Ovary (tissue), 9 donors: Measurements from ENCODE around the gene ITPR1. TPM values are rescaled to one million over a fixed set of nuclear protein-coding genes. Genes with fewer than 3 reads are reported as not detected.

ENCODE experiments used
- DNase-seq, 5 donors: peaks; one replicate each; pipeline ENCODE4 v3.0.0-alpha.2; 2019 to 2020
- H3K27ac ChIP-seq, 2 donors: fragments of 200-600 bp; one replicate each; pipeline versions ENCODE4 v1.5.1 to v1.8.0; 2019 to 2022
- H3K27me3 ChIP-seq: fragments of 200-600 bp; one replicate; pipeline ENCODE4 v1.8.0; 2022
- H3K36me3 ChIP-seq: fragments of 200-600 bp; sonication (generic); one replicate; pipeline ENCODE4 v1.5.1; 2019
- H3K4me1 ChIP-seq: one replicate; pipeline ENCODE4 v1.8.1; 2013; ENCODE audit warnings: mild to moderate bottlenecking, moderate library complexity; ENCODE audit not compliant: insufficient read depth
- H3K4me3 ChIP-seq: fragments of 200-600 bp; sonication (generic); one replicate; pipeline ENCODE4 v1.5.1; 2017
- H3K9me3 ChIP-seq, 2 donors: fragments of 200-600 bp in 1 of 2; sonication (generic) in 1 of 2; one replicate each; pipeline versions ENCODE4 v1.5.1 to v1.8.1; 2013 to 2019; ENCODE audit warnings: mild to moderate bottlenecking in 1 of 2, moderate library complexity in 1 of 2
- CTCF ChIP-seq, 3 donors: fragments of 450-650 bp in 2 of 3; fragments of 200-600 bp in 1 of 3; IDR thresholded peaks; one replicate each; pipeline versions ENCODE4 v1.5.1 to v1.8.0; 2016 to 2022; ENCODE audit warnings: antibody characterized with exemption in 3 of 3, mild to moderate bottlenecking in 1 of 3
- EP300 ChIP-seq: sonication (generic); formaldehyde crosslinking; IDR thresholded peaks from one replicate; pipeline ENCODE4 v1.6.1; 2017; ENCODE audit warnings: antibody characterized with exemption
- POLR2A ChIP-seq: fragments of 450-650 bp; IDR thresholded peaks from one replicate; pipeline ENCODE4 v1.6.1; 2017; ENCODE audit warnings: antibody characterized with exemption, mild to moderate bottlenecking, moderate library complexity
- WGBS, 3 donors: extraction: QIAGEN DNeasy Blood & Tissue Kit in 1 of 3; methylation state at CpG; one replicate each; pipeline versions ENCODE4 v1.1.5 to v1.1.7; 2013 to 2017; 5-methylcytosine and 5-hydroxymethylcytosine counted together
- intact Hi-C, 4 donors: fragments of 100-400 bp; cut with DNase I; formaldehyde crosslinking; loops; one replicate each; pipeline versions ENCODE4 v1.11.0 to v1.15.1; 2022 to 2023
- polyA plus RNA-seq, 2 donors: library from polyadenylated mRNA; stranded (reverse); fragments of 200-250 nt in 1 of 2; fragments of 350-450 nt in 1 of 2; fragmentation: Illumina TruSeq in 1 of 2; extraction: RNeasy Lipid Tissue Mini Kit (QIAGEN cat#74804) in 1 of 2; gene quantifications; one replicate each; pipeline ENCODE4 v1.2.3, GENCODE V29; 2013 to 2014
- total RNA-seq, 7 donors: library from RNA; depleted of rRNA in 2 of 7; stranded (reverse); fragments of >200 nt in 2 of 7; fragmentation: NEBNext Ultra II Directional in 3 of 7; extraction: Animal tissue kit (Norgen Biotek cat#: 25700) in 3 of 7; gene quantifications; one replicate each; pipeline versions ENCODE4 v1.1.0 to v1.2.4, GENCODE V29; 2016 to 2023
- donor health status: DM: no; HTN: no; CAD: no; lungs with moderate emphysema.
- donor health status: DM: no; HTN: no; CAD: no.
- donor health status: Bipolar disorder and iron deficiency.
- donor health status: DM: yes; HTN: yes; CAD: no.
- donor health status: DM: no; HTN: no; CAD: no.
- donor health status: DM: yes; HTN: yes; CAD: no.

ITPR1 gene
- total and polyA plus RNA-seq, 9 donors = 59.5 to 313 (median 144) TPM

DNA sequence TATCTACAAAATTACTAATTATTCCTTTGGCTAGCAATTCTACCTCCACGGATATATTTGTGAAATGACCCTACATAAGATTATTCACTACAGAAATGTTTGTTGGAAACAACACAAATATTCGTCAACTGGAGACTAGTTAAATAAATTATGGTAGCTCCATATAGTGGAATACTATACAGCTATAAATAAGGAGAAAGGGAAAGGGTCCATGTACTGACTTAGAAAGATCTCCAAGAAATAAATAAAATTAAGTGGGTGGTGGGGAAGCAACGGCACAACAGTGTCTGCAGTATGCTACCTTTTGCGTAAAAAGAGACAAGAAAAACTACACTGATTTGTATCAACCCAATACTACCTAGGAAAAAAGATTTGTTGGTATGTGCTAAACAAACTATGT, 389.4 kb downstream of the ITPR1 start:
- TF ChIP-seq POLR2A (no peak), EP300 (no peak), CTCF (IDR thresholded peaks at IDR 0.05) (no peak)
- H3K9me3 ChIP-seq = no peaks in the 10 kb centered on the region
- WGBS, 3 donors = 94 to 96% (median 95%) methylated on average over 4 of the region's 4 CpGs
- no peak overlapping the region for H3K4me3 ChIP-seq
- H3K36me3 ChIP-seq = no peaks in the 10 kb centered on the region
- no peak for DNase-seq
- H3K27ac ChIP-seq = no peak overlapping the region
- no peaks in the 10 kb centered on the region for H3K4me1 ChIP-seq
- intact Hi-C loops = no loop called here
- no peaks in the 10 kb centered on the region for H3K27me3 ChIP-seq

GRCh38 chr3:4883011-4883410, 389.9 kb downstream of the ITPR1 start:
- no peaks in the 10 kb centered on the region for H3K36me3 ChIP-seq
- intact Hi-C loops = no loop called here
- no peak overlapping the region for H3K27ac ChIP-seq

GRCh38 chr3:4884888-4885287, 391.7 kb downstream of the ITPR1 start:
- H3K9me3 ChIP-seq = no peaks in the 10 kb centered on the region
- no peaks in the 10 kb centered on the region for H3K36me3 ChIP-seq
- intact Hi-C loops = no loop called here
- H3K27ac ChIP-seq = no peak overlapping the region
- TF ChIP-seq POLR2A = no peak
- no peak overlapping the region for H3K4me3 ChIP-seq
- no peaks in the 10 kb centered on the region for H3K27me3 ChIP-seq
- H3K4me1 ChIP-seq = no peaks in the 10 kb centered on the region
- no peak for DNase-seq
- WGBS, 3 donors = 49 to 59% (median 54%) methylated on average over 3 of the region's 3 CpGs

More at GRCh38 chr3:4883011-4883410, 389.9 kb downstream of the ITPR1 start:
- no peak for TF ChIP-seq POLR2A
- no peak for TF ChIP-seq CTCF (IDR thresholded peaks at IDR 0.05)
- no peak for TF ChIP-seq EP300
- Histone ChIP-seq H3K4me1 (no peaks in the 10 kb centered on the region), H3K4me3 (no peak overlapping the region), H3K27me3 (no peaks in the 10 kb centered on the region), H3K9me3 (no peaks in the 10 kb centered on the region)
- 88 to 91% (median 90%) methylated on average over 3 of the region's 3 CpGs for WGBS, 3 donors
- no peak for DNase-seq

- Histone ChIP-seq H3K27ac (no peak overlapping the region), H3K36me3 (no peaks in the 10 kb centered on the region), H3K4me1 (no peaks in the 10 kb centered on the region), H3K9me3 (no peaks in the 10 kb centered on the region), H3K4me3 (no peak overlapping the region), H3K27me3 (no peaks in the 10 kb centered on the region)
- TF ChIP-seq CTCF (IDR thresholded peaks at IDR 0.05) (no peak), POLR2A (no peak), EP300 (no peak)
- intact Hi-C loops = no loop called here
- 50 to 74% (median 60%) methylated on average over 3 of the region's 3 CpGs for WGBS, 3 donors
- DNase-seq = no peak
Measured at GRCh38 chr3:4885316-4885715, 392.2 kb downstream of the ITPR1 start.

DNA sequence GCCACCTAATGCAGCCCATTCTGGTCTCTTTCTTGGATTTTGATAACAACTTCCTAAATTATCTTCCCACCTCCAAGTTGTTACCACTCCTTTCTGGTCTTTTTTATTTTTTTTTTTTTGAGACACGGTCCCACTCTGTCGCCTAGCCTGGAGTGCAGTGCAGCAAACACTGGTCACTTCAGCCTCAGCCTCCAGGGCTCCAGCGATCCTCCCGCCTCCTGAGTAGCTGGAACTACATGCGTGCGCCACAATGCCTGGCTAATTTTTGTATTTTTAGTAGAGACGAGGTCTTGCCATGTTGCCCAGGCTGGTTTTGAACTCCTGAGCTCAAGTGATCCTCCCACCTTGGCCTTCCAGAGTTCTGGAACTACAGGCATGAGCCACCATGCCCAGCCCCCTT, 393.3 kb downstream of the ITPR1 start:
- Histone ChIP-seq H3K36me3 (no peaks in the 10 kb centered on the region), H3K9me3 (no peaks in the 10 kb centered on the region), H3K27ac (no peak overlapping the region), H3K4me1 (no peaks in the 10 kb centered on the region), H3K4me3 (no peak overlapping the region), H3K27me3 (no peaks in the 10 kb centered on the region)
- 93 to 96% (median 94%) methylated on average over 7 of the region's 7 CpGs for WGBS, 3 donors
- no peak for TF ChIP-seq POLR2A
- TF ChIP-seq EP300 = no peak
- no peak for DNase-seq
- intact Hi-C loops = no loop called here
